ENCODE results near the gene SLC1A3.

The SLC1A3 gene

DNA sequence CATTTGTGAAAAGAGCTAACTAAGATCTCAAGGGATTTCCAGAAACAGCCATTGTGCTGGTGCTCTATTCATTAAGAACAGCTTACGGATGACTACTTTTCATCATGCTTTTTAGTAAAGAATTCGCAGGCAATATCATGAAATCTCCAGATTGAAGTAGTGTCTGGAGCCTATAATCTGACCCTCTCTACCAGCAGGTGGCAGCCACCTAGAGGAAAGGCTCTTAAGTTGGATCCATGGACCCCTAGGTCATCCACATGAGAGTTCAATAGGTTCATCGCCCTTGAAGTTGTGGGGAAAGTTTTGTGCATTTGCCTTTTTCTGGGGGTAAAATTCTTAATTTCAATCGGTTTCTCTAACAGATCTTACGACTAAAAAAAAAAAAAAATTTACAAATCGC is 82.3 kb downstream of the SLC1A3 start:
- no peak for DNase-seq

DNA sequence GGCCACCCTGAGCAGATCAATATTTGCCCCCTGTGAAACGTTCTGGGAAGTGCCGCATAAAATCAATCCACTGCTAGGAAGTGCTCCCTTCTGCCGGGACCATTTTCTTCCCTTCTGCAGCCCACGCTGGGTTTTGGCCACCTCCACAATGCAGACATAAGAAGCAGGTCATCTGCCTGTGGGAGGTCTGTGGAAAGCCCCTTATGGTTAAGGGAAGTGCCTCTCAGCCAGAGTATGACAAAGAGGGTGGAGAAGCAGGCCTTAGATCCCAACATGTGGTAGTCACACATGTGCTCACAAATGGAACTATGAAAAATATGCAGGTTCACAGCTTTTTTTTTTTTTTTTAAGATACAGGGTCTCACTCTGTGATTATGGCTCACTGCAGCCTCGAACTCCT is 82.8 kb downstream of the SLC1A3 start:
- peak in 3 of 14 donors; percentile 13 to 24 (median 19) for DNase-seq

DNA sequence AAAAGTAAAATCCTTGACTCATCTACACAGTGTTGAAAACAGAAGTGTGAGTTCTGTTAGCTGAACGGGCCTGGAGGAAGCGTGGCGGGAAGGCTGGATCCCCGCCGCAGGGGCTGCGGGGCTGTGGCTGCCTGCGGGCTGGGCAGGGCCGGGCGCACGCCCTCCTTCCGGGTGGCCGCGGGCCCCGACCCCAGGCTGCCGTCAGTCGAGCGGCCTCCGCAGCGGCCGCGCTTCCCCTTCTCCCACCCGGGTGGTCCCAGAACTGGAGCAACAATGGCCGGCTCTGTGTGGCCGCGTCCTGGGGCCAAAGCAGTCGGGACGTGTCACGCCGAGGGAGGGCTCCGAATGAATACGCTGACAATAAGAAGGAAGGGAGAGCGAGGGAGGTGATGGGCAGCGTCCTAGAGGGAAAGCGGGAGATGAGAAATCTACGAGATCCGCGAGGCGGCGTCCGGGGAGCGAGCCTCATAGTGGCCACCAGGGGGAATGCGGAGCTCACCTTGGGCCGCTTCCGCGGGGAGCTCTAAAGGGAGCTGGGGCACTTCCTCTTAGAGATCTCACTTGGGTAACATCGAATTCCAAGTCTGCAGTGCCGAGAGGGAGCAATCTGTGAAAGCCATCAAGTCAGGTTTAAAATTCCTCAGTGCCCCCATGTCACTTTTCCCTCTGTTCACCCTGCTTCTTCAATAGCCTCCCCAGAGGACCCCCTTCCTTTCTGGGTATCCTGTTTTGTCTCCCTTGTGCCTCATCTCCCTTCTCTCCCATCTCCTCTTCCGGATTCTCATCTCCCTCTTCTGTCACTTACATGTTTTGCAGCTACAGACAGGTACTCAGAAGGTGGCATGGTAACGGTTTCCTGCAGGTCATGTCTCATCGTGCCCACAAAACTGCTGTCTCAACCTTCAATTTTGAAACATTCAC is 83.9 kb downstream of the SLC1A3 start:
- peak in 13 of 14 donors; percentile 24 to 79 (median 71) for DNase-seq

DNA sequence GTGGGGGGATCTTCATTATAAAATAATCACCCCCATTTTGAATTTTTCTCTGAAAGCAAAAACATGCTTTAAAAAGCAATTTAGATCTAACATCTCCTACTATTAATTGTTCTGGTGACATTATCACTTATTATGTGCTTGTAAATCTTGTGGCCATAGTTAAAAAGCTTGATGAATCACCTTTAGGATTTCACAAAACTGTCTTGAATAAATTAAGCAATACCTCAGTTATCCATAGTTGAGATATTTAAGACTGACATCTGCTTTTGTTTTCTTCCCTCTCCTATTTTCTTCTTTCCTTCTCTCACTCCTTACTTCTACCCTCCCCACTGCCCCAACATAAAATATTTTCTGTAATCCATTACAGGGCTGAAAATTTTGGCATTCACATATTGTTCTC is 84.8 kb downstream of the SLC1A3 start:
- no peak for DNase-seq

DNA sequence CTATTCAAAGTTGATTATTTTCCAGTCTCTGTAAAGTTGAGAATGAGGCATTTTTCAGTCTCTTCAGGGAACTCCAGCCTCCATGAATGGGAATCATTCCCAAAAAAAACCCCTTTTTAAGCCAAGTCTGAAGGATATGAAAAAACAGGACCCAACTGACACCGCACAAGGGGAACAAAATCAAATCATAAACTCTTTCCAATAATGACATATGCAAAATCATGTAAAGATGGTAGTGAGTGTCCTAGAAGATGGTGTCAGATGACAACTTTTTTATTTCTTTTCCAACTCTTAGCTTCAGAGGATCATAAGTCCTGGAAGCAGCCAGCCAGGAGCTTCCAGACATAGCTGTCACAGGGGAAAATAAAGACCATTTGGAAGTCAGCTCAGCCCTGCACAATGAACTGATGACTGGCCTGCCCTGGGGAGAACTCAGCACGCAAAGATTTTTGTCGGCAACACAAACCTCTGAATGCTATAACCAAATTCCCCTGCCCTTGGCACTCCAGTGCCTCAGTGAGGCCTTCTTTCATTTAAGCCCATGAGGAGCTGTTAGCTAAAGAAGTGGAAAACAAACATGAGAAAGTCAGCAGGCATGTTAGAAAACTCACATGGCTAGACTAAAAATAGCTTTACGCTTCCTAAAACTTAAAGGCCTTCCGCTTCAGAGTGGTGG is 85.4 kb downstream of the SLC1A3 start:
- DNase-seq: peak in 8 of 14 donors; percentile 18 to 49 (median 32)

DNA sequence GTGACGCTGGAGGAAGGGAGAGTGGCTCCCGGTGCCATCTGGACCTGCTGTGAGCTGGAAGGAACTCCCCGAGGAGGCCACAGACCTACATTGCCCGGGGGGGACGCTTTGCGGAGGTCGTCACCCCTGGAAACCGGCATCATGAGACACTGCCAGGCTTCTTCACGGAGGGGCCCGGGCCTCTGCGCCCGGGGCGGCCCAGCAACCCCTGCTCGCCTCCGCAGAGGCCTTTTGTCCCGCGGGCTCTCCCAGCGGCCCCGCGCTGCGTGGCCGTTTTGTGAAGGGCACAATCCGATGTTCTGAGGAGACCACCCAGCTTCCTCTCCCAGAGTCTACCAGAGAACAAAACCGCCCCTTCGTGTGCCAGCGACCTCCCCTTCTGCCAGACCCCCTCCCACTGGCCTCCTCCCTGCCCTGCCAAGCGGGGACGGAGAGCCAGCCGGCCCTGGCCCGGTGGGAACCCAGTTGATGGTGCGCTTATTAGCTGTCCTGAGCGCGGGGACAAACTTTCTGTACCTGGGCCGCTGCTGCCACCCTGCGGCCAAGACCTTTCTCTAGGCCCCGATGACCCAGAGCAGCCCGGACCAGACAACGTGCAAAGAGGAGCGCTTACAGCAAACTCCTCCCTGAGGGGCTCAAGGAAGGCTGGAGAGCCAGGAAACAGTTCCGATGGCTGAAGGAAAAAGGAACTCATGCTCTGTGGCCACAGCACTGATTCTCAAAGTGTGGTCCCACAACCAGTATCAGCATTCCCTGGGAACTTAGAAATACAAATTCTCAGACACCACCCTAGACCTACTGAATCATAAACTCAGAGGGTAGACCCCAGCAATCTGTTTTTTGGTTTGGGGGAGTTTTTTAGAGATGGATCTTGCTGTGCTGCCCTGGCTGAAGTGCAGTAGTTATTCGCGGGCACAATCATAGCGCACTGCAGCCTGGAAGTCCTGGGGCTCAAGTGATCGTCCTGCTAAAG is 86.7 kb downstream of the SLC1A3 start:
- peak in 13 of 14 donors; percentile 56 to 89 (median 81) for DNase-seq

DNA sequence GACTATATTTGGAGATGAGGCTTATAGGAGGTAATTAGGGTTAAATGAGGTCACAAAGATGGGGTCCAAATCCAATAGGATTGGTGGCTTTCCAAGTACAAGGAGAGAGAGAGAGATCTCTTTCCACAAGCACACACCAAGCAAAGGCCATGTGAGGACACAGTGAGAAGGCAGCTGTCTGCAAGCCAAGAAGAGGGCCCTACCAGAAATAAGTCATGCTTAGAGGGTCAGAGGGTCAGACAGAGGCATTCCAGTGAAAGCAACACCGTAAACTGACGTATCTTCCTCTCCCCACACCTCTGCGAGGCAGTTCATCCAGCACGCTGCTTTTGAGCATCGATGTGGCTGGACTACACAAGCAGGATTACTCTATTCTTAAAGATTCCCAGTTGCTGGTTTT is 87.9 kb downstream of the SLC1A3 start:
- DNase-seq: no peak

DNA sequence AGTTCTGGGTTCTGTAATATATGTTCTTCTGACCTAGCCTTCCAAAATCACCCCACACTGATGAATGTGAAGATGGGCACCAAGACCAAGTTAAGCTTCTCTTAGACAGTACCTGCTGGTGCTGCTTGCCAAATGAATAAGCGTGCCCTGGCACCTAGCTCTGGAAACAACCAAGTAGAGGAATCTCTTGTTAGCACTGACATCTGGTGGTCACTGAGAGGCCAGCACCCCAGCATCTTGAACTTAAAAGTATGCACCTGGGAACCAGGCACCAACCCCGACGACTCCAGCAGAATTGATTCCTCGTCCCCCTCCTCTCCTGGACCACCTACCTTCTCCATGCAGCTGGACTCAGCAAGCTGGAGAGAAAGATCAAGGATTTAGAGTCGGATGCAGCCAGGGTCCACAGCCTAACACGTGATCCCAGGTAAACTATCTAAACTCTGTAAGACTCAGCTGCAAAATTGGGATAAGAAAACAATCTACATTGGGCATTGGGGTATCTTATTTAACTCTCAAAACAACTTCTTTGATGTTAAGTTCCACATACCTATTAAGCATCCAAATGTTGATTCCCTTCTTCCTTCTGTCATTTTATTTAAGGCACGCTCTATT is 89.8 kb downstream of the SLC1A3 start:
- peak in 5 of 14 donors; percentile 3 to 24 (median 14) for DNase-seq

DNA sequence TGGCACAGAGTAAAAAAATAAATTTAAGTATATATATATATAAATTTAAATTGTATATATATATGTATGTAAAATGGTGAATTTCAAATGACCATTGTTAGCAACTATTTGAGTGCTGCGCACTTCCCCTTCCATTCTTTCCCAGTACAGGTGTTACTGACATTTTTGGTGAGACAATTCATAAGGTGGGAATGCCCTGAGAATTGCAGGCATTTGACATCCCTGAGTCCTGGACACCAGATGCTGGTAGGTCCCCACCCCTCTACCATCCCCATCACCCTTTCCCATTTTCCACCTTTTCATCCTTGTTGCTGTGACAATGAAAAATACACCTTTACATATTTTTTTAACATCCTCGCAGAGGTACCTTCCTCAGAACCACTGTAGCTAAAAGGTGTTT is 91.6 kb downstream of the SLC1A3 start:
- no peak for DNase-seq

DNA sequence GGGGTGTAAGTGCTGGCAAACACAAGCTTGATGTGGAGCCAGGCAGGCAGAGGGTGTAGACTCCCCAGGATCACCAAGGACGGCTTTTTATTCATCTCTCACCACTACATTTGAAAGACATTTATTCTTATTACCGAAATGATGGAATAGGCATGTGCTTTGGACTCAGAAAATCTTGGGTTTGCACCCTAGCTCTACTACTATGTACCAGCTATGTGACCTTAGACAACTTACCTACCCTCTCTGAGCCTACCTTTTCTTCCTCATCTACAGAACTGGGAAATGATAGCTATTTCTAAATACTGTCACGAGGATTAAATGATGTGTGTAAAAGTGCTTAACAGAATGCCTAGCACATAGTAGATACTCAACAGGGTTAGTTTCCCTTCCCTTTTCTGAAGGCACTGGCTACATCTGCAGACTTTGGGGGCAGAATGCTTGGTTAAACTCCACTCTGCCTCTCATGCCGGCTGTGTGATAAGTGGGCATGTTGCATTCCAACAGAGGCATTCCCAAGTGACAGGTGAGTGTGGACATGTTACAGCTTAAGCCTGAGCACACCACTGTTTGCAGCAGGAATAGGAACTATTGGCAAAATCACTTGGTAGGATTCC is 94.8 kb downstream of the SLC1A3 start:
- DNase-seq: no peak

DNA sequence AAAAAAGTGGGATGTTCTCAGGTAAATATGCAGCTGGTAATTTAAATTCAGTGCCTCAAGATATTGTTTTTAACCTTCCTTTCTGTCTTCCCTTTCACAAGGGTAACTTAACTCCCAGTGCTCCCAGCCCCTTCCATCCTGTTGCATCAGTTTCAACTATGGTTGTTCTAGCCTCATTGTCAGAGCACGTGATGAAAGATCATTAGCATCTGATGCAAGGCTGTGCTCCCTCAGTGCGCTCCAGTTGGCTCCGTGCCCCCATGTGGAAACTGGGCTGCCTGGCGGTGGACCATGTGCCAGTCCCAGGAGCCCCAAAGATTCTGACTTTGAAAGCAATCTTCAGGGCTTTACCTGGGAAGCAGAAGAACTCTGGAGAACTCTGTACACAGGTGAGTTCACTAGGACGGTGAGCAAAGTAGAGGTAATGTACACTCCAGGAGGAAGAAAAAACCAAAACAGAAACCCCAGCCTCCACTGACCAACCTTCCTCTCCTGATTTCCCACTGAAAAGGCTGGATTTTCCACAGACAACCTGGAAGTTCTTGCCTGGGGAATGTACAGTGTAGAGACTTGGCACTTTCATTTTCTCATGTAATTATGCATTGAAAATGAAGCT is 96.9 kb downstream of the SLC1A3 start:
- no peak for DNase-seq

DNA sequence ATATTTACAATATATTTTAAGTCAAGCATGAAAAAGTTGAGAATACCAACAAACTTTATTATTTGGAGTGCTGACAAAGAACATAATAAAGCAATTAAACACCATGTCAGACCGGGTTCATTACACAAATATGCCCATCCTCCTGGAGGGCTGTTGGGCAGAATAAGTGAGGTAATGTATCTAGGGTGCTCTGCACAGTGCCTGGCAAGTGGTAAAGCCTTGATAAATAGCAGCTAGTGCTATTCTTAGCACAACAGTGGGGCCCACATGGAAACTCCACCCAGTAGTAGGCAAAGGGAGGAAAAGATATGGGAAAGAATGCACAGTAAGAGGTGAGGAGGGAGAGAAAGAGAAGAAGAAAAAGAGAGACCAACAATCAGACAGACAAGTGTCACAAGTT is 97.7 kb downstream of the SLC1A3 start:
- DNase-seq: no peak

DNA sequence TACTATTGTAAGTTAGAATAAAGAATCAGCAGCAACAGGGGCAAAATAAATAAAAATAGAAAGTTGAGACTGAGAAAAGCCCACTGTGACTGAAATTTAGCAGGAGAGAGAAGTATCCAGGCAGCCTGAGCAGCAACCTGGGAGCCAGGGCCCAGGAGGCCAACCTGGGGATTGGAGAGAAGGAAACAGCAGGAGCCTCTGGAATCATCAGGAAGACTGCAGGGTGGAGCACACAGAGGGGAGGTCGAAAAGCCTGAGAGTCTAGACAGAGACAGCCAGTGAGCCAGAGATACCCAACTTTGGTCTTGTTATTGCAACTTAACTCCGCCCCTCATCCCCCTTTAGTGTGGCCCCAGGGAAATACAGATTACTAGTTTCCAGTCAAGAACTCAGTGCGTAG is 98.6 kb downstream of the SLC1A3 start:
- DNase-seq: no peak

DNA sequence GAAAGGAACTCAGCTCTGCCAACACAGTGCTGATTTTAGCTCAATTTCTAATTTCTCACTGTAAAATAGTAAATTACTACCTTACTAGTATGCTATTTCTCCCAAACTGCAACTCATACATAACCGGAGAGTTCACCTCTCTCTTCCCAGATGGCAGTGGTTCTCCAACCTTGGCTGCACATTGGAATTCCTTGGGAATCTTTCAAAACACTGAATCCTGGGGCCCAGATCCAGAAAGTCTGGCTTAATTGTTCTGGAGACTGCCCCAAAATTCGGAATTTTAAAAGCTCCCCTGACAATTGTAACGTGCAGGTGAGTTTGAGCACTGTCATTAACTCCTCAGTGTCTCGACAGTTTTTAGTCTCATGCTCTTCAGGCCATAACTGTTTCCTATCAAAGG is 100.3 kb downstream of the SLC1A3 start:
- DNase-seq: no peak

DNA sequence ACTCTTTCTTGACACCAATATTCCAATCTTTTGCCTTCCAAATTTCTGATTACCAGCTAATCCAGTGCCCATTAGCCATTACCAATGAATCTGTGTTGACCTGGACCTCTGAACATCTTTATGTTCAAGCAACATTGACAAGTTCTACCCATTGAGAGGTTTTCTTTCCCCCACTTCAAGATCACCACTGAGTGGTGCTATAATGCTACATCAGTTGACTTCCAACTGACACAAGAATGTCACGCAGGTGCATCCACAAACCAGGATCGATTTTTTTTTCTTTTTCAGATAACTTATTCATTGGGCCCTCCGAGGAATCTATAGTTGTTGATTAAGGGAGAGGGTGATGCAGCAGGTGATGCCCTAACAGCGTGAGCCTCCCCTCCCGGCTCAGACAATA is 102.6 kb downstream of the SLC1A3 start:
- no peak for DNase-seq

DNA sequence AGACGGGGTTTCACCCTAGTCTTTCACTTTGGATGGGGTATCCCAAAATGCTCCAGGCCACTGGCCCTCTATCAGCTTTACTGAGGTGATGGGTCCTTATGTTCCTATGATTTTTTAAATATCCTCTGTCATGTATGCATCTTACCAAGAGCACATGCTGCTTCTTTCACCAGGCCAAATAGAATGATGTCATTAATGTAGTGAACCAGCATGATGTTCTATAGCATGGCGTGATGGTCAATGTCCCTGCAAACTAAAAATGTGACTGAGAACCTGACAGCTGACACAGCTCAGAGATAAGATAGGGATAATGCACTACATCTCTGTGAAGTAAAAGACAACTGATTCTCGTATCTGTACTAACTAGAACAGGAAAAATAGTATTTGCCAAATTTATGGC is 103.6 kb downstream of the SLC1A3 start:
- no peak for DNase-seq

DNA sequence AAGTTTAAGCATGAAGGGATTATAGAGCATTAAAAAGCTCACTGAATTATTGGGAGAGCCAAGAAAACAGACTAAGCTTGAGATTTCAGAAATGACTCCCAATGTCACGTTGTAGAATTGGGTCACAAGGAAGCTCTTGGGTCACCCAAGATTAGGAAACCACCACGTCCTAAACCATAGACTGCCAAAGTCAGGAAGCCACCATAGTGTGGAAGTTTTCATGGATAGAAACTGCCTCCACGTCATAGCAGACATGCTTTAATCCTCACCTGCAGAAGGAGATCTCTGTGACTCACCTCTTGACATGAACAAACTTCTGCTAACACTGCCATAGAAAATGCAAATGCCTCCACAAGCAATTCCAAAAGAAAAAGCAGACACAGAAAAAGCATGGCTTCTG is 106.3 kb downstream of the SLC1A3 start:
- DNase-seq: no peak

DNA sequence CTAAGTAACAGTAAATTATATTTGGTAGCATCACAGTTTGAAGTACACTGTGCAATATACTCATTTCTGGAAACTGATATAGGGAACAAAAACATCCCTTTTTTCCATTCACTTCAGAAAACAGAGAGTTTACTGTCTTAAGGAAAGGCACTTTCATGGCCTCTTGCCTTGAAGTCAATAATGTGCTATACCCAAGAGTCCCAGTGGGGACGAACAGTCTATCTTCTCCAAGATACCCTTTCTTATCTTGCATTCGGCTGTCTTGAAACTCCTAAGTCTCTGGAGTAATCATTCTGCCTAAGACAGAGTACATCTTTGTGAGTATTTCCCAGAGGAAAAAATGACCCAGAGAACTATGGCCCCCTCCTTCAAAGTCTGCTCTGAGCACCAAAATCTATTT is 107.1 kb downstream of the SLC1A3 start:
- no peak for DNase-seq

DNA sequence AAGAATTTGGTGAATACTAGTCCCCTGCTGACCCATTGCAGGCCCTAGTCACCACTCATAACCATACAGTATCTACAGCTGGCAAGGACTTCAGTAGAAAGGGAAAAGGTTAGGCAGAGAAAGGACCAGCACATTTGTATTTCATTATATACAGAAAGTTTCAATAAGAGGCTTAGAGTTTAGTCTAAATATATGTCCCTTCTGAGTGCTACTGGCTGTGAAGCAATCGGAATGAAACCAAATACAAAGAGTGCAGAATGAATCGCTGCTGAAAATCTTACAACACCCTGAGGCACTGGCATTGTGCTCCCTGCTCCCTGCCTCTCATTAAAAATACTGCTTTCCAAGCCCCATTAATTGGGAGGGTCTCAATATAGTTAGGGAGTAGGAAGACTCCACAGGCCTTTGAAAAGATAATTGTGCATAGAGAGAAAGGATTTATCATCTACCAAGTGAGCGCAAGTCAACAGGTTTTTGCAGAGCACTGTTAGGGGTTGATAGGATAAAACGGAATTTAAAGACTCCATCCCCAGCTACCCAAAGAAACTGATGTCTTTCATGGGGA is 110.8 kb downstream of the SLC1A3 start:
- DNase-seq: no peak

DNA sequence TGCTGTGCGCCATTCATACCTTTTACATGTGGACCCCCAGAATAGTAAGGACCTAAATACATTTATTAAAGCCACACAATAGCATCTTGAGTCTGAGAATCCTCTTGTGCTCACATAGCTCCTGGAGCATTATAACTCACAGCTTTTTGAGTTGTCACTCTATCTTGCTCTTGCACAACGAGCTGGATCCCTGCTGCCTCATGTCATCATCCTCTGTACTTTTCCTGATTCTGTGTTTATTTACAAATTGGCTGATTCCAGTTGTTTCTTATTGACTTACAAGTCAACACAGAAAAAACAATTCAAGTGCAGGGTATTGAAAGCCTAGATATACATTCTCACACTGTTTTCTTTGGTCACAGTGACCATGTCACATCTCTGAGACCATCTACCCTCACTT is 112.9 kb downstream of the SLC1A3 start:
- no peak for DNase-seq

DNA sequence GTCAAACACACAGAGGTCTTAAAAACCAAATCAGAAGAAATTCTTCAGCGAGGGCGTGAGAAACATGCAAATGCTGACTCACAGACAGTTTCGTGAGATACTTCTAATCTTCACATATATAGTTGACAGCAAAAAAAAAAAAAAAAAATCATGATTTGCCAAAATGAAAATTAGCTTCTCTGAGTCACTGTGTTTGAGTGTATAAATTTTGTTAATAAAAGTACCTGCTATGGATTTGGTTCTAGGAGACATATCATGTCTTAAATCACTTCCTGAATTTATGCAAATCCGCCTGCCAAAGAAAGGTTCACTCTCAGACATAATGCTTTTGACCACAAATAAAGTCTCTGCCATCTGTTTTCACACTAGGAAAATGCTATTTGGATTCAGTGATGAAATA is 114.3 kb downstream of the SLC1A3 start:
- DNase-seq: no peak
